Right lobe of liver (tissue), 6 donors: ENCODE measurements around the gene ZMYND10. TPM values are rescaled to one million over a fixed set of nuclear protein-coding genes. Genes with fewer than 3 reads are reported as not detected.

Experiments
- ATAC-seq, 4 donors: fragments of 200-7000 bp; cut with Tn5 transposase; one replicate each; pipeline ENCODE4 v1.9.1; 2020; ENCODE audit warnings: mild to moderate bottlenecking in 4 of 4, moderate library complexity in 4 of 4
- DNase-seq, 3 donors: peaks; one replicate each; pipeline ENCODE4 v3.0.0-alpha.2; 2020
- H3K27ac ChIP-seq, 3 donors: fragments of 200-600 bp; one replicate each; pipeline ENCODE4 v1.8.0; 2022
- H3K27me3 ChIP-seq, 2 donors: fragments of 200-600 bp; one replicate each; pipeline ENCODE4 v1.8.0; 2022
- H3K36me3 ChIP-seq, 4 donors: fragments of 200-600 bp; sonication (generic) in 1 of 4; one replicate each; pipeline versions ENCODE4 v1.5.1 to v1.8.0; 2017 to 2022; ENCODE audit warnings: control low read depth in 1 of 4
- H3K4me1 ChIP-seq, 4 donors: fragments of 200-600 bp; sonication (generic) in 1 of 4; one replicate each; pipeline versions ENCODE4 v1.5.1 to v1.8.0; 2017 to 2022; ENCODE audit warnings: control low read depth in 1 of 4
- H3K4me3 ChIP-seq, 3 donors: fragments of 200-600 bp; one replicate each; pipeline ENCODE4 v1.8.0; 2022
- H3K9me3 ChIP-seq, 4 donors: fragments of 200-600 bp; sonication (generic) in 1 of 4; one replicate each; pipeline versions ENCODE4 v1.5.1 to v1.8.0; 2017 to 2022; ENCODE audit warnings: control low read depth in 1 of 4
- CTCF ChIP-seq, 4 donors: fragments of 200-600 bp in 3 of 4; fragments of 450-650 bp in 1 of 4; IDR thresholded peaks; one replicate each; pipeline versions ENCODE4 v1.5.1 to v1.8.0; 2016 to 2022; ENCODE audit warnings: antibody characterized with exemption in 4 of 4, mild to moderate bottlenecking in 2 of 4
- POLR2A ChIP-seq: fragments of 450-650 bp; IDR thresholded peaks from one replicate; pipeline ENCODE4 v1.6.1; 2017; ENCODE audit warnings: antibody characterized with exemption, mild to moderate bottlenecking
- WGBS: methylation state at CpG from one replicate; pipeline ENCODE4 v1.1.6; 2018; ENCODE audit warnings: low coverage, low lambda C conversion rate; ENCODE audit not compliant: insufficient coverage; ENCODE audit errors: missing lambda C conversion rate; 5-methylcytosine and 5-hydroxymethylcytosine counted together
- intact Hi-C, 2 donors: fragments of 100-400 bp; cut with DNase I; formaldehyde crosslinking; loops; one replicate each; pipeline versions ENCODE4 v1.11.2 to v1.14.1; 2022
- total RNA-seq, 6 experiments: library from RNA; depleted of rRNA in 2 of 6; stranded (reverse); fragments of >200 nt in 2 of 6; fragmentation: NEBNext Ultra II Directional in 3 of 6; extraction: Animal tissue kit (Norgen Biotek cat#: 25700) in 3 of 6; gene quantifications; one replicate each; pipeline versions ENCODE4 v1.1.0 to v1.2.4, GENCODE V29; 2016 to 2023
- donor health status: DM: no; HTN: yes; CAD: no.
- donor health status: DM: no; HTN: no; CAD: no.
- donor health status: DM: no; HTN: no; CAD: no.
- donor health status: DM: no; HTN: yes; CAD: no.
- donor health status: DM: no; HTN: yes; CAD: no.

The ZMYND10 gene
- total RNA-seq, 6 experiments from 2014 or later, result 0.25 to 0.70 (median 0.46) TPM

- TF ChIP-seq POLR2A (no peak), CTCF (IDR thresholded peaks at IDR 0.05) (no peak)
- ATAC-seq (peak; percentile 1 to 7 (median 4)), DNase-seq (peak; percentile 76 to 79 (median 76))
- Histone ChIP-seq H3K4me3 (peak within 1 kb of the TSS; percentile 88 to 89 (median 89)), H3K27me3 (no peaks in the 10 kb centered on the region), H3K4me1 (peaks cover 0 to 58% (median 21%) of the 10 kb centered on the region in 4 donors), H3K27ac (peak within 1 kb of the TSS; percentile 98 to 99 (median 98)), H3K36me3 (peaks cover 0 to 14% (median 3%) of the 10 kb centered on the region in 4 donors), H3K9me3 (no peaks in the 10 kb centered on the region)
- intact Hi-C loops, result loop anchor here in 1 of 2 donors (5.0 kb wide), 1 partner anchor 50 kb away; no protein-coding TSS in a partner anchor
- 53% methylated on average over 20 of the region's 31 CpGs for WGBS
These were observed 23.0 kb downstream of the ZMYND10 start, which contains the start of gene HYAL2 for GRCh38 chr3:50322386-50323091. Gene HYAL2 (minus strand): TSS chr3:50322745. CDS start chr3:50320489, 2,256 bp downstream.

GRCh38 chr3:50322115-50322385, 23.5 kb downstream of the ZMYND10 start:
- H3K4me1 ChIP-seq, result peaks cover 0 to 57% (median 18%) of the 10 kb centered on the region in 4 donors

GRCh38 chr3:50321336-50322114, 24.0 kb downstream of the ZMYND10 start:
- ATAC-seq, result peak; percentile 73 to 84 (median 77)
- under 1% methylated on average over 22 of the region's 59 CpGs for WGBS
- Histone ChIP-seq H3K36me3 (peaks cover 0 to 23% (median 3%) of the 10 kb centered on the region in 4 donors), H3K4me3 (peak overlapping the region; percentile 88 to 89 (median 89)), H3K4me1 (peaks cover 0 to 56% (median 16%) of the 10 kb centered on the region in 4 donors), H3K9me3 (no peaks in the 10 kb centered on the region), H3K27ac (peak overlapping the region; percentile 98 to 99 (median 98)), H3K27me3 (no peaks in the 10 kb centered on the region)
- DNase-seq, result peak; percentile 91 to 93 (median 92)
- peak; percentile 34 to 52 (median 43) for TF ChIP-seq CTCF (IDR thresholded peaks at IDR 0.05)
- peak; percentile 77 for TF ChIP-seq POLR2A
- intact Hi-C loops, result loop anchor here in 1 of 2 donors (5.0 kb wide), 1 partner anchor 49 kb away; no protein-coding TSS in a partner anchor

More at GRCh38 chr3:50322115-50322385, 23.5 kb downstream of the ZMYND10 start:
- H3K9me3 ChIP-seq, result no peaks in the 10 kb centered on the region
- peak overlapping the region; percentile 98 to 99 (median 98) for H3K27ac ChIP-seq
- peak overlapping the region; percentile 88 to 89 (median 89) for H3K4me3 ChIP-seq
- 14% methylated on average over 1 of the region's 14 CpGs for WGBS
- DNase-seq (no peak), ATAC-seq (no peak)
- H3K36me3 ChIP-seq, result peaks cover 0 to 18% (median 3%) of the 10 kb centered on the region in 4 donors
- H3K27me3 ChIP-seq, result no peaks in the 10 kb centered on the region
- intact Hi-C loops, result loop anchor here in 1 of 2 donors (5.0 kb wide), 1 partner anchor 50 kb away; no protein-coding TSS in a partner anchor
- no peak for TF ChIP-seq CTCF (IDR thresholded peaks at IDR 0.05)
- TF ChIP-seq POLR2A, result no peak

- 0% methylated on average over 6 of the region's 45 CpGs for WGBS
- no peak for TF ChIP-seq CTCF (IDR thresholded peaks at IDR 0.05)
- TF ChIP-seq POLR2A, result no peak
- no peaks in the 10 kb centered on the region for H3K9me3 ChIP-seq
- intact Hi-C loops, result loop anchor here in 1 of 2 donors (5.0 kb wide), 1 partner anchor 49 kb away; no protein-coding TSS in a partner anchor
- peaks cover 0 to 56% (median 15%) of the 10 kb centered on the region in 4 donors for H3K4me1 ChIP-seq
- peak overlapping the region; percentile 88 to 89 (median 89) for H3K4me3 ChIP-seq
- ATAC-seq (peak; percentile 55 to 70 (median 66)), DNase-seq (peak; percentile 85 to 87 (median 86))
- no peaks in the 10 kb centered on the region for H3K27me3 ChIP-seq
- peak overlapping the region; percentile 98 to 99 (median 98) for H3K27ac ChIP-seq
- peaks cover 0 to 23% (median 3%) of the 10 kb centered on the region in 4 donors for H3K36me3 ChIP-seq
These were observed 24.6 kb downstream of the ZMYND10 start for GRCh38 chr3:50320853-50321335.
